EL (cell line): ENCODE measurements around the gene PIP.
"Not testable (repeated sequence)": the region's sequence is repeated elsewhere in the genome, so short reads cannot be mapped to it uniquely, and the experiment has no call there.

Source experiments
- DNase-seq: peaks from one replicate; pipeline ENCODE4 v3.0.0-alpha.2; 2016

The PIP gene

GRCh38 chr7:143180771-143181170, 48.9 kb downstream of the PIP start:
- DNase-seq = not testable (repeated sequence)

GRCh38 chr7:143181349-143181748, 49.5 kb downstream of the PIP start:
- DNase-seq = no peak

GRCh38 chr7:143183024-143183423, 51.1 kb downstream of the PIP start, which contains the start of gene TAS2R39:
Gene TAS2R39, plus strand, starts transcription at chr7:143183419. Its CDS starts 0 bp downstream, at chr7:143183419.
- DNase-seq = no peak

GRCh38 chr7:143185551-143185950, 53.7 kb downstream of the PIP start:
- DNase-seq = no peak

- DNase-seq = no peak
Observed at GRCh38 chr7:143188994-143189393, 57.1 kb downstream of the PIP start.
